MCF 10A (cell line): ENCODE measurements around the gene GPC6. TPM values are rescaled to one million over a fixed set of nuclear protein-coding genes. Genes with fewer than 3 reads are reported as not detected.

ENCODE experiments used
- BruUV-seq: library from RNA; stranded (reverse); fragments of 400-500 nt; replicated peaks from 2 replicates; lab custom pipeline; 2021; lab: Mats Ljungman, UMichigan
- CTCF ChIA-PET: fragments of 300-600 bp; sonication (Branson Sonifier 250); formaldehyde crosslinking; extraction: SDS; loops from one replicate; lab custom pipeline; 2021; ENCODE audit warnings: antibody characterized with exemption, inconsistent platforms; lab: Yijun Ruan, JAX
- POLR2A ChIA-PET: fragments of 300-600, 350-650 bp; sonication (Branson Sonifier 250); formaldehyde crosslinking; extraction: SDS; loops from one replicate; lab custom pipeline; 2020; ENCODE audit warnings: antibody characterized with exemption, inconsistent platforms; lab: Yijun Ruan, JAX
- DNase-seq: peaks from one replicate; pipeline ENCODE4 v3.0.0-alpha.2; 2018; ENCODE audit not compliant: unreplicated experiment
- H3K27ac Mint-ChIP-seq: one replicate; pipeline ENCODE4 v1.8.0; 2022; ENCODE audit warnings: mild to moderate bottlenecking, low read depth, mixed read lengths; ENCODE audit not compliant: unreplicated experiment
- H3K27me3 Mint-ChIP-seq: one replicate; pipeline ENCODE4 v1.8.0; 2022; ENCODE audit warnings: mixed read lengths; ENCODE audit not compliant: insufficient read depth, unreplicated experiment
- H3K36me3 Mint-ChIP-seq: one replicate; pipeline ENCODE4 v1.8.0; 2022; ENCODE audit warnings: mild to moderate bottlenecking, moderate library complexity, mixed read lengths; ENCODE audit not compliant: insufficient read depth, unreplicated experiment
- H3K4me1 Mint-ChIP-seq: one replicate; pipeline ENCODE4 v1.8.0; 2022; ENCODE audit warnings: mixed read lengths; ENCODE audit not compliant: insufficient read depth, unreplicated experiment
- H3K4me3 Mint-ChIP-seq: one replicate; pipeline ENCODE4 v1.8.0; 2022; ENCODE audit warnings: mild to moderate bottlenecking, moderate library complexity, mixed read lengths; ENCODE audit not compliant: unreplicated experiment
- H3K9me3 Mint-ChIP-seq: one replicate; pipeline ENCODE4 v1.8.0; 2022; ENCODE audit warnings: mixed read lengths; ENCODE audit not compliant: unreplicated experiment
- CTCF ChIP-seq: fragments of 200-600 bp; IDR thresholded peaks from one replicate; pipeline ENCODE4 v1.8.0; 2022; ENCODE audit warnings: antibody characterized with exemption, mild to moderate bottlenecking; ENCODE audit not compliant: unreplicated experiment
- intact Hi-C: fragments of 100-400 bp; cut with micrococcal nuclease; formaldehyde crosslinking; loops from 2 replicates; pipeline ENCODE4 v1.14.1; 2022
- total RNA-seq: library from RNA; stranded (reverse); gene quantifications from 2 replicates; pipeline ENCODE4 v1.2.3, GENCODE V29; 2022

GPC6 gene
- total RNA-seq, 1 experiment from 2014 or later = 8.4 TPM

- Mint-ChIP-seq H3K4me1 (peaks cover 12% of the 10 kb centered on the region), H3K27ac (peak overlapping the region; percentile 51), H3K9me3 (no peaks in the 10 kb centered on the region), H3K4me3 (no peak overlapping the region), H3K27me3 (no peaks in the 10 kb centered on the region), H3K36me3 (no peaks in the 10 kb centered on the region)
- no TSS peak for BruUV-seq
- intact Hi-C loops = no loop called here
- DNase-seq = no peak
- ChIA-PET CTCF (interaction anchor here (0.6 kb wide), 2 partner anchors 1086 to 1366 kb away, joined by 3 read pairs; no protein-coding TSS in a partner anchor), POLR2A (interaction anchor here (0.6 to 1.7 kb wide), 2 partner anchors 17 to 24 kb away, joined by 3 to 4 read pairs; no protein-coding TSS in a partner anchor)
- TF ChIP-seq CTCF = no peak
These were observed 1086.1 kb downstream of the GPC6 start for GRCh38 chr13:94312511-94313216.

- Mint-ChIP-seq H3K9me3 (no peaks in the 10 kb centered on the region), H3K36me3 (no peaks in the 10 kb centered on the region), H3K27me3 (no peaks in the 10 kb centered on the region), H3K4me1 (peaks cover 17% of the 10 kb centered on the region), H3K27ac (no peak overlapping the region), H3K4me3 (no peak overlapping the region)
- POLR2A ChIA-PET = interaction anchor here (0.6 to 1.7 kb wide), 2 partner anchors 17 to 25 kb away, joined by 3 to 4 read pairs; no protein-coding TSS in a partner anchor
- no peak for TF ChIP-seq CTCF
- CTCF ChIA-PET = interaction anchor here (0.5 to 0.6 kb wide), 2 partner anchors 17 to 1086 kb away, joined by 3 to 4 read pairs; no protein-coding TSS in a partner anchor
- no TSS peak for BruUV-seq
- no peak for DNase-seq
- intact Hi-C loops = no loop called here
These were observed 1086.8 kb downstream of the GPC6 start for GRCh38 chr13:94313321-94313910.

- peaks cover 17% of the 10 kb centered on the region for H3K4me1 Mint-ChIP-seq
- H3K27me3 Mint-ChIP-seq = no peaks in the 10 kb centered on the region
- DNase-seq = no peak
- BruUV-seq = no TSS peak
- ChIA-PET POLR2A (interaction anchor here (1.7 kb wide), 2 partner anchors 16 to 25 kb away, joined by 4 to 7 read pairs; no protein-coding TSS in a partner anchor), CTCF (interaction anchor here (0.5 kb wide), 1 partner anchor 16 kb away, joined by 4 read pairs; no protein-coding TSS in a partner anchor)
- no peak for TF ChIP-seq CTCF
- H3K36me3 Mint-ChIP-seq = no peaks in the 10 kb centered on the region
- intact Hi-C loops = no loop called here
- H3K27ac Mint-ChIP-seq = no peak overlapping the region
- H3K4me3 Mint-ChIP-seq = no peak overlapping the region
- H3K9me3 Mint-ChIP-seq = no peaks in the 10 kb centered on the region
These were observed 1087.3 kb downstream of the GPC6 start for GRCh38 chr13:94313926-94314325.

- POLR2A ChIA-PET = interaction anchor here (0.9 to 1.7 kb wide), 2 partner anchors 15 to 149 kb away, joined by 3 to 7 read pairs; no protein-coding TSS in a partner anchor
These were observed 1088.6 kb downstream of the GPC6 start for GRCh38 chr13:94315188-94315587.

More at GRCh38 chr13:94315188-94315587, 1088.6 kb downstream of the GPC6 start:
- Mint-ChIP-seq H3K27ac (peak overlapping the region; percentile 12), H3K9me3 (no peaks in the 10 kb centered on the region), H3K4me3 (no peak overlapping the region), H3K4me1 (peaks cover 12% of the 10 kb centered on the region), H3K36me3 (no peaks in the 10 kb centered on the region), H3K27me3 (no peaks in the 10 kb centered on the region)
- CTCF ChIA-PET = no interaction called here
- intact Hi-C loops = no loop called here
- BruUV-seq = no TSS peak
- no peak for DNase-seq
- TF ChIP-seq CTCF = no peak
